ENCODE measurements around the gene CYBA.

CYBA gene

GRCh38 chr16:88627531-88628411 is 23.1 kb downstream of the CYBA start:
- no peak for DNase-seq

- no peak for DNase-seq
Measured at GRCh38 chr16:88626646-88627045, 24.2 kb downstream of the CYBA start.

GRCh38 chr16:88624977-88625576 is 25.8 kb downstream of the CYBA start:
- DNase-seq, result no peak

GRCh38 chr16:88624481-88624880 is 26.4 kb downstream of the CYBA start:
- no peak for DNase-seq

- DNase-seq, result no peak
Measured at GRCh38 chr16:88623858-88624257, 27.0 kb downstream of the CYBA start.

- DNase-seq, result no peak
Measured at GRCh38 chr16:88622866-88623265, 28.0 kb downstream of the CYBA start.

- DNase-seq, result no peak
Measured at GRCh38 chr16:88622125-88622524, 28.7 kb downstream of the CYBA start.

- DNase-seq, result no peak
Measured at GRCh38 chr16:88619859-88620815, 30.7 kb downstream of the CYBA start.

- DNase-seq, result no peak
Measured at GRCh38 chr16:88618956-88619667, 31.7 kb downstream of the CYBA start.

GRCh38 chr16:88618182-88618955 is 32.5 kb downstream of the CYBA start:
- DNase-seq, result no peak

- DNase-seq, result no peak
Measured at GRCh38 chr16:88617268-88618031, 33.4 kb downstream of the CYBA start.

- DNase-seq, result no peak
Measured at GRCh38 chr16:88616736-88617135, 34.1 kb downstream of the CYBA start.

- DNase-seq, result no peak
Measured at GRCh38 chr16:88616320-88616719, 34.5 kb downstream of the CYBA start.

- DNase-seq, result no peak
Measured at GRCh38 chr16:88614818-88615580, 35.9 kb downstream of the CYBA start.

- no peak for DNase-seq
Measured at GRCh38 chr16:88613911-88614817, 36.7 kb downstream of the CYBA start.

GRCh38 chr16:88613293-88613692 is 37.6 kb downstream of the CYBA start:
- DNase-seq, result no peak

GRCh38 chr16:88610909-88611812 is 39.7 kb downstream of the CYBA start:
- no peak for DNase-seq

GRCh38 chr16:88610080-88610479 is 40.8 kb downstream of the CYBA start:
- no peak for DNase-seq
